HS-27A (cell line): ENCODE measurements around the gene SYT7.

Source experiments
- DNase-seq: peaks from one replicate; pipeline ENCODE4 v3.0.0-alpha.2; 2012; ENCODE audit warnings: low read depth, missing footprints

SYT7 gene

GRCh38 chr11:61554172-61554988 lies 26.5 kb downstream of the SYT7 start:
- no peak for DNase-seq

DNA sequence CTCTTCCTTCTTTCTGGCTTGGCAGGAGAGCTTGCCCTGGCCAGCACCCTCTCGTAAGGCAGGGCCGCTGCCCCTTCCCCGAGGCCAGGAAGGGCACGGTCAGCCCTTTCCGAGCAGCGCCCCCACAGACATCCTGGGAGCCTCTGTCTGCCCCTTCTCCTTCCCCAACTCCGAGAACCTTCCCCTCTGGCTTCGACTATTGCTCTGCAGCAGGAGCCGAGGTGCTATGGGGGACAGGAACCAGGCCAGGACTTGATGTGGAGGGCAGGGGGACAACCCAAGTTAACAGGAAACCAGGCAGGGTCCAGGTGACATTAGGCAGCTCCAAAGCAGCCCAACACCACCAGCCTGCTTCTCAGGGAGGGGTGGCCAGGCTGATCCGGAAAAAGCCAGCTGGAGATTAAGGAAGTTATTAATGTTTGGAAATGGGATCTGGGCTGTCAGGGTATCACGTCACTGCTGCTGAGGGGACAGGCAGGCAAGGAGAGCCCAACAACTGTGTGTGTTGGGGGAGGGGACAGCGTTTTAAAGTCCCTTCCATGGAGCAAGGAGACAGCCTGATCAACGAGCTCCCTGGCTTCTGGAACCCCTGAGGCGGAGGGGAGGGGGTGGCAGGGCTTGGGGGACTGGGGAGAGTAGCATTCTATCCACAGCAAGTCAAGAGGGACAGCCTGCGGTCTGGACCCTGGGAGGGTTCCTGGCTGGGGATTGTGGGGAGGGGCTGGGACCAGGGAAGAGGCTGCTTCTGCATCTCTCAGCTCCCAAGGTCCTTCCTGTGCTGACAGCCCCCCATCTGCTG lies 27.3 kb downstream of the SYT7 start:
- no peak for DNase-seq

GRCh38 chr11:61552108-61552635 lies 28.7 kb downstream of the SYT7 start:
- no peak for DNase-seq

DNA sequence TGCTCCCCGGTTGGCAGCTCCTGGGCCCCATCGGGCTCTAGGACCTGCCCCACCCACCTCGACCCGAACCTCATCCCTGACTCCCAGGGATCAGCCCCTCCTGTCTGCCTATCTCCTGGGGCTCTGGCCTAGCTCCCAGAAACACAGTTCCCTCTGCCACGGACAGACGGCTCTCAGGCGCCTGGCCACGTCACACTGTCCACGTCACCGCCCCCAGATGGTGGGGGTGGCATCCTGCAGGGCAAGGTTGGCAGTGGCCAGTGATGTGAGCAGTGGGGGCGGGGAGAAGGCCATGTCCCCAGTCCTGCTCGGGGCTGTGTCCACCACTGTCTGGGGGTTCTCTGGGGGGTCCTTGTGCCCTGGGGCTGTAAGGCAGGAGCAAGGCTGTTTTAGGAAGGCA lies 29.2 kb downstream of the SYT7 start:
- DNase-seq = no peak

GRCh38 chr11:61550665-61551227 lies 30.1 kb downstream of the SYT7 start:
- DNase-seq = no peak

GRCh38 chr11:61549662-61550568 lies 31.0 kb downstream of the SYT7 start:
- no peak for DNase-seq

DNA sequence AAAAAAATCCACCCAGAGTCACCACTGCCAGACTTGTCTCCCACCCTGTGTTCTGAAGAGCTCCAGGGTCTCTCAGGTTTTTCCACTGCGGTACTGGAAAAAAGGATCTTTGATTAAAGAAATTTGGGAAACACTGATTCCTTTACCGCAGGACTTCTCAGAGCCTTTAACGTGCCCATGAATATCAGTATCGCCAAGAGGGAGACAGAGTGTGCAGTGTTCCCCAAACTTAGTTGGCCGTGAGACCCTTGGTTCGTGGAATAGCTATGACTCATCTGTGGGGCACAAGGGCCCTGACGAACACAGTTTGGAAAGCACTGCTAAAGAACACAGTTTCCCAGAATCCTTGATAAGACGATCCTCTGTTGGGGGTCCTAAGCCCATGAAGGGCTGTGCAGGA lies 31.7 kb downstream of the SYT7 start:
- DNase-seq = no peak

DNA sequence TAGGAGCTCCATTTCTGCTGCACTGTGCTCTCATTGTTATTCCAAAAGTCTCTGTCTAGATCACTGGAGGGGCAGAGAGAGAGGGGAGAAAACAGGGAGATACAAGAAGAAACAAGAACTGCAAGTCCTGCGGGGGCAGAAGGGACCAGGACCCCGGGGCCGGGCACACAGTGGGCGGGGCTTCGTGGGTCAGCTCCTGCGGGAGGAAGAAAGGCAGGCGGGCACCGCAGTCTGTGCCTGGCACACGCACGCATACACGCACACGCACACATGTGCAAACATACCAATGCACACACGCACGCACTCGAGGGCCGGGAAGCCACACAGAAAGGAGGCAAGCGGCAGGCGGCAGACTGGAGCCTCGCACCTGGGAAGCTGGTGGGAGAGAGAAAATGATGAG lies 33.6 kb downstream of the SYT7 start:
- DNase-seq = no peak

DNA sequence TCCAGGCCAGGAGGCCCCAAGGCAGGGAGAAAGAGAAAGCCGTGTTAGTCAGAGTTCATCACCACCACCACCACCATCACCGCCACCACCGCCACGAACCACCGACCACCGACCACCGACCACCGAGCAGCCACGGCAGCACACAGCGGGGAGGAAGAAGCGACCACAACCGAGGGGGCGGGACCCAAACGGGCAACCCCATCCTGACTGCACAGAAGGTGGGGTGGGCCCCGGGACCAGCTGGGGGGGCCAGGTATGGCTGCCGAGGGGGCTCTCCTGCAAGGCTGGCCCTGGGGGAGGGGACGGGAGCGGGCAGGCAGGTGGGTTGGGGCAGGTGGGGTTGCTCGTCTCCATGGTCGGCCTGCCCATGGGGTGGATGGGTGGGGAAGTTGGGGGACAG lies 34.2 kb downstream of the SYT7 start:
- no peak for DNase-seq

DNA sequence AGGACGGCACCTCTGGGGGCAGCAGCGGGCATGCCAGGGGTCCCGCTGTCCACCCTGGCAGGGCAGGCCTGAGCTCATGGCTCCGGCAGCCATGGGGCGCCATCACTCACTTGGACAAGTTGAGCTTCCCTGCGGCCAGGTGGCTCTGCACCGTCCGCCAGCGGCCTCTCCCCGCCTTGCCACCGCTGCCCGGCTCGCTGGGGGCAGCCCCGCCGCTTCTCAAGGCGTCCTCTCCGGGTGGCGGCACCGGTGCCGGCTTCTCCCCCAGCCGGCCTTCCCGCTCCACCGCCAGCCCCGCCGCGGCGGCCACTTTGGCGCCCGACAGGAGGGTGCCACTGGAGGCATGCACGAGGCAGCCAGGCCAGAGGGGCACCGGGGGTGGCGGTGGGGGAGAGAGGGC lies 35.0 kb downstream of the SYT7 start:
- no peak for DNase-seq

- DNase-seq = no peak
Measured at GRCh38 chr11:61545341-61545740, 35.5 kb downstream of the SYT7 start.

DNA sequence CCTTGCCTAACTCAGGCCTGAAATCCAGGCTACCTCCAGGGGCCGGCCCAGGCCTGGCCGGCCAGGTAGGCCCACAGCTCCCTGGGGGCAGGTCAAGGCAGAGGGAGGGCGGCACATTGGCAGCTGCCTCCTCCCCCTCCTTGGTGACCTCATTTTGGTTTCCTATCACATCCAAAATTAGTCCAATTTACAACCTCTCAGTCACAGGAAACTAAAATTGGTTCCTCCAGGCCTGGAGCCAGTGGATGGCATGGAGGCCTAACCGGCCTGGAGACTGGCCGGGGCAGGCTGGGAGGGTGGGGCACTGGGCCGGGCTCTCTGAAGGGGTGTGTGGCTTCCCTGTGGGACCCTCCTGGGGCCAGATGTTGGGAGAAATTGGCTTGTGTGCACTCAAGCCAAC lies 36.4 kb downstream of the SYT7 start:
- no peak for DNase-seq

DNA sequence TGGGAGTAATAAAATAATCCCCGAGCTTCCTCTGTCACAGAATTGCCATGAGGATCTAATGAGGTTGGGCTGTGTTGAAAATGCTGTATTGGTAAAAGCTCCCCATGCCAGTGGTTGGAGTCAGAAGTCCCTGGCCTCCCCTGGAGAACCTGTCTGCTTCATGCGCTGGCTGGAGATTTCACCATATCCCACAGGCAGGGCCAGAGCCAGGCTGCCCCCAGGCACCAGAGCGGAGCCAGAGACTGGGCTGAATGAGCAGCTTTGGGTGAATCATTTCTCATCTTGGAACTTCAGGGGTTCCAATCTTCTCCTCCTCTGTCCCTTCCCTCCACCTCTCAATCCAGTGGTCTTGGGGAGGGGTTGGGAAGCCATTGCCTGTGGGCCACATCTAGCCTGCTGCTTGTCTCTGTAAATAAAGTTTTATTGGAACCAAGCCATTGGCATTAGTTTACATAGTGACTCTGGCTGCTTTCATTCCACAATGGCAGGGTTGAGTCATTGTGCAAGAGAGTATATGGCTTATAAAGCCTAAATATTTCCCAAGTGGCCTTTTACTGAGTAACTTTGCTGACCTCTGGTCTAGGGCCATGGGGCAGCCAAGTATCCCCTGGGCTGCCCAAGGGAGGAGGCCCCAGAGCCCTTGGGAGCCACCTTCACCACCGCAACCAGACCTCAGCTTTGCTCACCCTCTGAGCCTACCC lies 37.1 kb downstream of the SYT7 start:
- DNase-seq = no peak

DNA sequence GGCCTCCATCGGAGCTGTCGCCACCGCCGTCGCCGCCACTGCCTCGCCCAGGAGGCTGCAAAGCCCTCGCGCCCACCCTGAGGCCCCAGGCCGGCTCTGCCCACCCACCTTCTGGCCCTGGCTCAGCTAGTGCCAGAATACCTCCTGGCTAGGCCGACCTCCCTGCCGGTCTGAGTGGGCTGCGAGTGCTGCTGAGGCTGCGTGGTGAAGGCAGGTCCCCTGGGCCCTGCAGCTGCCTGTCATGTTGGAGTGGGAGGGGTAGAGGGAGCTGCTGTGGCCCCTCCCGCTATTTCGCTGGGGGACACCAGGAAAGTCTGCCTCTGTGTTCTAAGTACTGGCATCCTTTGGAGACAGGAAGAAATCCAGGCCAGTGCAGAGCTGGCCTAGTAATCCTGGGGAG lies 38.2 kb downstream of the SYT7 start:
- no peak for DNase-seq

GRCh38 chr11:61542024-61542461 lies 38.8 kb downstream of the SYT7 start:
- no peak for DNase-seq

GRCh38 chr11:61541598-61541997 lies 39.3 kb downstream of the SYT7 start:
- DNase-seq = no peak

GRCh38 chr11:61540528-61540927 lies 40.3 kb downstream of the SYT7 start:
- DNase-seq = no peak

DNA sequence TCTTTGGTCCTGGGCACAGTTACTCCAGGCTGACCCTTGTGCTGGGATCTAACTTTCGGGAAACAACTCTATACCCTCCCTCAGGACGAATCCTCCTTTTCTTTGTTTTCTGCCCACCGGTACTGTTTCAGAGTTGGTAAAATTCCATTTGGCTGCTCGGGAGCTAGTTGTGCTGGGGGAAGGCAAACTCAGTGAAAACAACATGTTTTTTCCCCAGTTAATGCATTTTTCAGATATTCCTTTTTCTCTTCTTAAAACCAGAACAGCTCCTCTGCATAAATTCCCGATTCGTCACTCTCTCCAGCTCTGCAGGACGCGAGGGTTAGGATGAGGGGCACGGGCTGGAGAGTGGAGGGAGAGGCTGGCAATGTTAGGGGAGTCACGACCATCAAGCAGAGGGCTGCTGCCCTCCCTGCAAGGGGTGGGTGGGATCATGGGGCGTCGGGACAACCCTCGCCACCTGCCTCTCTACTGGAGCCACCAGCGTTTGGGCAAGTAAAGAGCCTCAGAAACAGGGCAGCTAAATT lies 41.0 kb downstream of the SYT7 start:
- no peak for DNase-seq

GRCh38 chr11:61539006-61539405 lies 41.9 kb downstream of the SYT7 start:
- no peak for DNase-seq

- no peak for DNase-seq
Measured at GRCh38 chr11:61538636-61538961, 42.3 kb downstream of the SYT7 start.

DNA sequence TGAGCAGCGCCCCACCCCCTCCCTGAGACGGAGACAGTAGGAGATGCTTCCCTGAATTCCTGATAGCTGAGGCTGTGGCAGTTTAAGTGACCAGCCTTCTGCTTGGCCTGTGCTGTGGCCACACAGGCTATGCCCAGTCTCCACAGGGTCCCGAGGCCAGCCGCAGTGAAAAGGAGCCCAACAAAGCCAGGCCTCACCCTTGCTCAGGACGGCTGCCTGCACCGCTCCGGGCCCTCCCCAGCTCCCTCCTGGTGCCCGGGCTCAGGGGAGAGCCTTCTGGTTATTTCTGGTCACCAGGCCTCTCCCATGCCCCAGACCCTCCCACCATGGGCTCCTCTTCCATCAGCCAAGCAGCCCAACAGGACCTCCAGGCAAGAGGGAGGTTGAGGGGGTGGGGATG lies 43.5 kb downstream of the SYT7 start:
- DNase-seq = no peak
